Measurements from ENCODE around the gene AKR1D1. TPM values are rescaled to one million over a fixed set of nuclear protein-coding genes. Genes with fewer than 3 reads are reported as not detected.

The AKR1D1 gene
- total RNA-seq, 1 donor from 2014 or later: not detected

Small RNA genes lying within 50 kb of the gene (small RNA-seq; reads per million reads assigned to genes)
- gene AC024082.2 (ENCODE audit: low replicate concordance): not detected
- gene RN7SKP223 (ENCODE audit: low replicate concordance): not detected

Other genes starting within 250 kb of the AKR1D1 start
- gene DGKI, start 229.5 kb upstream of the AKR1D1 start, total RNA-seq: 92.0 TPM
- 1.7 TPM for gene CREB3L2, start 74.4 kb upstream of the AKR1D1 start, total RNA-seq